ENCODE results near the gene CCDC3.

- TF ChIP-seq CTCF (IDR thresholded peaks at IDR 0.05): peak; percentile 39 to 78 (median 43)
- TF ChIP-seq POLR2A (IDR thresholded peaks at IDR 0.05): no peak
- no peak for TF ChIP-seq POLR2AphosphoS5 (IDR thresholded peaks at IDR 0.05; ENCODE audit: insufficient read depth in 1 of 2, low read depth in 1 of 2)
Observed at GRCh38 chr10:12902135-12902572, 99.4 kb downstream of the CCDC3 start.
